GM12878 (cell line): Measurements from ENCODE around the gene NFAM1.

ENCODE experiments used
- ATF3 ChIP-seq: IDR thresholded peaks from 2 replicates; pipeline ENCODE4 v1.6.1; 2011; ENCODE audit warnings: low read depth, mild to moderate bottlenecking, low read length, moderate library complexity, borderline replicate concordance; ENCODE audit errors: extremely low read depth
- CTCF ChIP-seq, 3 experiments: IDR thresholded peaks in 2 of 3; conservative IDR thresholded peaks in 1 of 3; 2 replicates each; pipeline ENCODE4 v1.5.1; 2011; ENCODE audit warnings: low read depth in 3 of 3, low read length in 3 of 3, mild to moderate bottlenecking in 3 of 3, control low read depth in 2 of 3, moderate library complexity in 2 of 3, inconsistent platforms in 1 of 3, mixed read lengths in 1 of 3; ENCODE audit not compliant: control insufficient read depth in 2 of 3, insufficient read depth in 1 of 3; ENCODE audit errors: extremely low read depth in 1 of 3
- EP300 ChIP-seq, 2 experiments: fragments of 150-350 bp in 1 of 2; IDR thresholded peaks; 2 replicates each; pipeline ENCODE4 v1.6.1; 2011 to 2012; ENCODE audit warnings: low read depth in 2 of 2, low read length in 2 of 2, borderline replicate concordance in 1 of 2, improper control_type of control experiment in 1 of 2, inconsistent platforms in 1 of 2; ENCODE audit not compliant: control insufficient read depth in 1 of 2
- HCFC1 ChIP-seq: fragments of 150-350 bp; IDR thresholded peaks from 2 replicates; pipeline ENCODE4 v1.6.1; 2014; ENCODE audit warnings: low read length
- POLR2A ChIP-seq: IDR thresholded peaks from 2 replicates; pipeline ENCODE4 v1.6.1; 2011; ENCODE audit warnings: low read depth, mild to moderate bottlenecking, low read length
- POU2F2 ChIP-seq: IDR thresholded peaks from 3 replicates; pipeline ENCODE4 v1.6.1; 2011; ENCODE audit warnings: low read depth, mild to moderate bottlenecking, low read length, borderline replicate concordance
- RELA ChIP-seq: fragments of 450-650 bp; IDR thresholded peaks from 2 replicates; pipeline ENCODE4 v1.8.0; 2014; ENCODE audit warnings: borderline replicate concordance; ENCODE audit not compliant: partially characterized antibody
- TARDBP ChIP-seq: IDR thresholded peaks from 2 replicates; pipeline ENCODE4 v1.6.1; 2016; ENCODE audit warnings: borderline replicate concordance
- ZZZ3 ChIP-seq: IDR thresholded peaks from 2 replicates; pipeline ENCODE4 v1.6.1; 2011; ENCODE audit warnings: low read depth; ENCODE audit not compliant: control insufficient read depth, insufficient read length

- no peak for TF ChIP-seq POLR2A
- no peak for TF ChIP-seq ZZZ3
- TF ChIP-seq CTCF (IDR thresholded peaks at IDR 0.05 in 2 of 3, conservative IDR thresholded peaks at IDR 0.05 in 1 of 3; ENCODE audit: control insufficient read depth in 2 of 3, extremely low read depth in 1 of 3, insufficient read depth in 1 of 3, low read depth in 3 of 3, low read length in 3 of 3): no peak
- TF ChIP-seq EP300 (IDR thresholded peaks at IDR 0.05; ENCODE audit: borderline replicate concordance in 1 of 2, control insufficient read depth in 1 of 2, low read depth in 2 of 2, low read length in 2 of 2): no peak
- TF ChIP-seq POU2F2: no peak
- no peak for TF ChIP-seq ATF3
- no peak for TF ChIP-seq RELA
- TF ChIP-seq TARDBP: no peak
- TF ChIP-seq HCFC1: no peak
Observed at GRCh38 chr22:42452916-42453315, 20.7 kb upstream of the NFAM1 start.
